Measurements from ENCODE around the gene SCRN2. TPM values are rescaled to one million over a fixed set of nuclear protein-coding genes. Genes with fewer than 3 reads are reported as not detected.
A peak's percentile ranks its signal among the peaks of the same experiment; 100 is the strongest.

SCRN2 gene
- total RNA-seq, 1 donor from 2014 or later, result 24.3 TPM

- intact Hi-C loops (cut with micrococcal nuclease), result loop anchor here (5.0 kb wide), 1 partner anchor 167 kb away; no protein-coding TSS in a partner anchor
These were observed 4.0 kb upstream of the SCRN2 start for GRCh38 chr17:47844814-47845715.

DNA sequence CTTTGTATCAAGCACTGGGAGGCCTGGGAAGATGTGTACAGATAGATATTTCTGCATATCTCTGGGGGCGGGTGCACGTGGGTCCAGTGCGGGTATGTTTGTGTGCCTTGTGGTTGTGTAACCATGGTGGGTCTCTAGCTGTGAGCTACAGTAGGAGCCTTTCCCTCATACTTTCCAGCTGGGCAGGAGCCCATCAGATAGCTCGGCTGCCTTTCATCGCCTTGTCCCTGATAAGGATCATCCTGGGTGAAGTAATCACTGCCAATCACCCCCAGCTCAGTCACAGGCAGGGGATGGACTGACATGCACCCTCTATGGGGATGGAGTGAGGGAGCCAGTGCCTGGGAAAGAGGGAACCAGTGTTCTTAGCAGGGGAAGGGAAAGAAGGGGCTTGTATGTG lies 3.2 kb upstream of the SCRN2 start:
- Mint-ChIP-seq H3K4me3 (no peak overlapping the region), H3K4me1 (peaks cover 31% of the 10 kb centered on the region), H3K27ac (no peak overlapping the region), H3K27me3 (peaks cover 42% of the 10 kb centered on the region), H3K36me3 (ENCODE audit: low read depth) (peaks cover 2% of the 10 kb centered on the region), H3K9me3 (no peaks in the 10 kb centered on the region)
- no peak for DNase-seq
- intact Hi-C loops (cut with micrococcal nuclease), result loop anchor here (5.0 kb wide), 1 partner anchor 168 kb away; no protein-coding TSS in a partner anchor

More at GRCh38 chr17:47844814-47845715, 4.0 kb upstream of the SCRN2 start:
- Mint-ChIP-seq H3K9me3 (no peaks in the 10 kb centered on the region), H3K4me1 (peaks cover 28% of the 10 kb centered on the region), H3K4me3 (no peak overlapping the region), H3K36me3 (ENCODE audit: low read depth) (peaks cover 2% of the 10 kb centered on the region), H3K27me3 (peaks cover 51% of the 10 kb centered on the region), H3K27ac (no peak overlapping the region)
- peak; percentile 57 for DNase-seq

GRCh38 chr17:47843391-47843730 lies 2.3 kb upstream of the SCRN2 start:
- Mint-ChIP-seq H3K27ac (no peak overlapping the region), H3K4me1 (peaks cover 31% of the 10 kb centered on the region), H3K27me3 (peaks cover 34% of the 10 kb centered on the region), H3K9me3 (no peaks in the 10 kb centered on the region), H3K4me3 (no peak overlapping the region), H3K36me3 (ENCODE audit: low read depth) (peaks cover 5% of the 10 kb centered on the region)
- DNase-seq, result no peak
- intact Hi-C loops (cut with micrococcal nuclease), result loop anchor here (5.0 kb wide), 1 partner anchor 169 kb away; no protein-coding TSS in a partner anchor

GRCh38 chr17:47841488-47842291 lies 617 bp upstream of the SCRN2 start:
- H3K27ac Mint-ChIP-seq, result peak overlapping the region; percentile 98
- H3K9me3 Mint-ChIP-seq, result no peaks in the 10 kb centered on the region
- no peak for DNase-seq
- H3K27me3 Mint-ChIP-seq, result peaks cover 25% of the 10 kb centered on the region
- H3K4me1 Mint-ChIP-seq, result peaks cover 28% of the 10 kb centered on the region
- H3K4me3 Mint-ChIP-seq, result peak overlapping the region; percentile 100
- intact Hi-C loops (cut with micrococcal nuclease), result loop anchor here (1.0 to 5.0 kb wide), 3 partner anchors 49 to 171 kb away; partner anchors contain the start of gene CDK5RAP3
- H3K36me3 Mint-ChIP-seq (ENCODE audit: low read depth), result peaks cover 7% of the 10 kb centered on the region

- Mint-ChIP-seq H3K4me1 (peaks cover 33% of the 10 kb centered on the region), H3K9me3 (no peaks in the 10 kb centered on the region), H3K27ac (peak overlapping the region; percentile 98), H3K27me3 (peaks cover 10% of the 10 kb centered on the region), H3K36me3 (ENCODE audit: low read depth) (peaks cover 10% of the 10 kb centered on the region), H3K4me3 (peak overlapping the region; percentile 100)
- no peak for DNase-seq
- intact Hi-C loops (cut with micrococcal nuclease), result loop anchor here (2.0 to 5.0 kb wide), 2 partner anchors 131 to 172 kb away; partner anchors contain the start of gene CDK5RAP3
These were observed 902 bp downstream of the SCRN2 start for GRCh38 chr17:47840001-47840741.

GRCh38 chr17:47839071-47839470 lies 2.0 kb downstream of the SCRN2 start:
- Mint-ChIP-seq H3K36me3 (ENCODE audit: low read depth) (peaks cover 10% of the 10 kb centered on the region), H3K9me3 (no peaks in the 10 kb centered on the region), H3K27ac (no peak overlapping the region), H3K4me3 (peak overlapping the region; percentile 7), H3K4me1 (peaks cover 43% of the 10 kb centered on the region), H3K27me3 (peaks cover under 1% of the 10 kb centered on the region)
- intact Hi-C loops (cut with micrococcal nuclease), result no loop called here
- DNase-seq, result no peak

GRCh38 chr17:47838636-47839035 lies 2.4 kb downstream of the SCRN2 start:
- intact Hi-C loops (cut with micrococcal nuclease), result no loop called here

DNA sequence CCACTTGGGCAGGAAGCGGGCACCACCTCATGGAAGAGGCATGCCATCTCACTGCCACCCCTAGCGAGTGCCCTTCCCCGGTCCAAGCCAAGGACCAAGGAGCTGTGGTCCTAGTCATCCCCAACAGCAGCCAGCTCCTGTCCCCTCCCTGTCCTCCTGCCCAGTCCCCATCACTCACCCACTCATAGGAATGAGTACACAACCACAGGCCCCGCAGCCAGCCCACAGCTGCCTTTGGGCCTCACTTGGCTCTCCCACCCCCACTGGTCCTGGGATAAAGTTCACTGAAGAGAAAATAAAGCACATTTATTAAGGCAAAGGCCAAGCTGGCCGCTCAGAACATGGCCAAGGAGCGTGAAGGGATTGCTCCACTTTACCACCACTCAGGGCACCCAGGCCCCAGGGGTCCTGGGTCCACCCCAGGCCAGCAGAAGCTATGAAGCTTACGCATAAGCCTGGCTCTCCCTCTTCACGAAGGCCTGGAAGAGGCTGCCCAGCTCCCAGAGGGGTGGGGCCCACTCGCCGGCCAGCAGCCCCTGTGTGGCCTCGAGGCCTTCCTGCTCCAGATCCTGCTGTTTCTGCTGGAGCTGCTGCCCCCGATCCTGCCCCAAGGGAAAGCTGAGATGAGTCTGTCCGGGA lies 3.6 kb downstream of the SCRN2 start:
- Mint-ChIP-seq H3K9me3 (no peaks in the 10 kb centered on the region), H3K27me3 (no peaks in the 10 kb centered on the region), H3K4me3 (no peak overlapping the region), H3K27ac (peak overlapping the region; percentile 15), H3K4me1 (peaks cover 42% of the 10 kb centered on the region), H3K36me3 (ENCODE audit: low read depth) (peaks cover 10% of the 10 kb centered on the region)
- no peak for DNase-seq
- intact Hi-C loops (cut with micrococcal nuclease), result no loop called here

More at GRCh38 chr17:47838636-47839035, 2.4 kb downstream of the SCRN2 start:
- H3K27ac Mint-ChIP-seq, result no peak overlapping the region
- no peaks in the 10 kb centered on the region for H3K27me3 Mint-ChIP-seq
- H3K4me1 Mint-ChIP-seq, result peaks cover 45% of the 10 kb centered on the region
- no peaks in the 10 kb centered on the region for H3K9me3 Mint-ChIP-seq
- H3K4me3 Mint-ChIP-seq, result peak overlapping the region; percentile 7
- H3K36me3 Mint-ChIP-seq (ENCODE audit: low read depth), result peaks cover 10% of the 10 kb centered on the region
- DNase-seq, result no peak

DNA sequence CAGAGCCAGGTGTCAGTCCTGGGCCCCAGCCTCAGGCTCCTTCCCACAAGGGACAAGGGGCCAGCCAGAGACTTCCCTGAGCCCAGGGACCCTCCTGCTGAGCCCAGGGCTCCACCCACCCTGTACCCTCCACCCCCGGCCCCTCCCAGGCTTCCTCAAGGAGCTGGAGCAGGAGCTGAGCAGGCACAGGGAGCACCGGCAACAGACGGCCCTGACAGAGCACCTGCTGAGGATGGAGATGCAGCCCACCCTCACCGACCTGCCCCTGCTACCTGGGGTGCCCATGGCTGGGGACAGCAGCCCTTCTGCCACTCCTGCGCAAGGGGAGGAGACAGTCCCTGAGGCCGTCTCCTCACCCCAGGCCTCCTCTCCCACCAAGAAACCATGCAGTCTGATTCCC lies 4.5 kb downstream of the SCRN2 start:
- H3K9me3 Mint-ChIP-seq, result no peaks in the 10 kb centered on the region
- intact Hi-C loops (cut with micrococcal nuclease), result no loop called here
- H3K4me3 Mint-ChIP-seq, result no peak overlapping the region
- H3K36me3 Mint-ChIP-seq (ENCODE audit: low read depth), result peaks cover 10% of the 10 kb centered on the region
- peaks cover 39% of the 10 kb centered on the region for H3K4me1 Mint-ChIP-seq
- H3K27me3 Mint-ChIP-seq, result no peaks in the 10 kb centered on the region
- H3K27ac Mint-ChIP-seq, result no peak overlapping the region
- DNase-seq, result no peak

DNA sequence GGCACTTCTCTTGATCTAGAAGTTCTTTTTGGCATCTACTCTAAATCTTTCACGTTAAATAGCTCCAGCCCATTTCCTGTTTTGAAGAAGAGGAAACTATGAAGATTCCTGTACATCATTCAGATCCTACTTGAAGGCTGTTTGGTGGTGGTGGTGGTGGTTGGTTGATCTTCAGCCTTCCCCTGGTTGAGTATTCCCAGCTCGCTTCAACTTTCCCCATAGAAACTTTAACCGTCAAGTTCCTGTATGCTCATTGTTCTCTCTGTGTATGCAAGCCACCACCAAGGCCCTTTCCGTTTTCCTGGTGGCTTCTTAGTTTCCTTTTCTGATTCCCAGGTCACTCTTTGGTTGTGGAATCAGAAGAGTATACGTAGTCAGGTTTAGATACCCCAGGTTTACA lies 6.3 kb downstream of the SCRN2 start:
- Mint-ChIP-seq H3K9me3 (no peaks in the 10 kb centered on the region), H3K36me3 (ENCODE audit: low read depth) (peaks cover 12% of the 10 kb centered on the region), H3K4me1 (peaks cover 36% of the 10 kb centered on the region), H3K4me3 (no peak overlapping the region), H3K27me3 (no peaks in the 10 kb centered on the region), H3K27ac (no peak overlapping the region)
- no peak for DNase-seq
- intact Hi-C loops (cut with micrococcal nuclease), result no loop called here

DNA sequence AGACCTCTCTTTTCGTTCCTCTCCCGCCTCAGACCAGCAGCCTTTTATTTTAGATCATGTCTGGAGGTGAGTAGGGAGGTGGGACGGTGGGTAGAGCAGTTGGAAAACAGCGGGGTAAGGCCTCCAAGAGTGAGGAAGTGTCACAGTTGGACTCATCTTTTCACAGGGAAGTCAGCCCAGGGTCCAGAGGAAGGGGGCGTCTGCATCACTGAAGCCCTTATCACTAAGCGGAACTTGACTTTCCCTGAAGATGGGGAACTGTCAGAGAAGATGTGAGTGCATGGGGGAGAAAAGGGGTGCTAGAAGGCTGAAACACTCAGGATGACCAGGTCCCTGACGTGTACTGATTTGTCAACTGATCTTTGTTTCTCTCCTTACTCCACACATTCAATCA lies 9.1 kb downstream of the SCRN2 start:
- Mint-ChIP-seq H3K9me3 (no peaks in the 10 kb centered on the region), H3K27me3 (no peaks in the 10 kb centered on the region), H3K27ac (peak overlapping the region; percentile 89), H3K36me3 (ENCODE audit: low read depth) (peaks cover 20% of the 10 kb centered on the region), H3K4me1 (peaks cover 38% of the 10 kb centered on the region), H3K4me3 (peak overlapping the region; percentile 94)
- intact Hi-C loops (cut with micrococcal nuclease), result loop anchor here (1.0 to 2.0 kb wide), 2 partner anchors 11 to 63 kb away; partner anchors contain the start of gene OSBPL7
- no peak for DNase-seq

DNA sequence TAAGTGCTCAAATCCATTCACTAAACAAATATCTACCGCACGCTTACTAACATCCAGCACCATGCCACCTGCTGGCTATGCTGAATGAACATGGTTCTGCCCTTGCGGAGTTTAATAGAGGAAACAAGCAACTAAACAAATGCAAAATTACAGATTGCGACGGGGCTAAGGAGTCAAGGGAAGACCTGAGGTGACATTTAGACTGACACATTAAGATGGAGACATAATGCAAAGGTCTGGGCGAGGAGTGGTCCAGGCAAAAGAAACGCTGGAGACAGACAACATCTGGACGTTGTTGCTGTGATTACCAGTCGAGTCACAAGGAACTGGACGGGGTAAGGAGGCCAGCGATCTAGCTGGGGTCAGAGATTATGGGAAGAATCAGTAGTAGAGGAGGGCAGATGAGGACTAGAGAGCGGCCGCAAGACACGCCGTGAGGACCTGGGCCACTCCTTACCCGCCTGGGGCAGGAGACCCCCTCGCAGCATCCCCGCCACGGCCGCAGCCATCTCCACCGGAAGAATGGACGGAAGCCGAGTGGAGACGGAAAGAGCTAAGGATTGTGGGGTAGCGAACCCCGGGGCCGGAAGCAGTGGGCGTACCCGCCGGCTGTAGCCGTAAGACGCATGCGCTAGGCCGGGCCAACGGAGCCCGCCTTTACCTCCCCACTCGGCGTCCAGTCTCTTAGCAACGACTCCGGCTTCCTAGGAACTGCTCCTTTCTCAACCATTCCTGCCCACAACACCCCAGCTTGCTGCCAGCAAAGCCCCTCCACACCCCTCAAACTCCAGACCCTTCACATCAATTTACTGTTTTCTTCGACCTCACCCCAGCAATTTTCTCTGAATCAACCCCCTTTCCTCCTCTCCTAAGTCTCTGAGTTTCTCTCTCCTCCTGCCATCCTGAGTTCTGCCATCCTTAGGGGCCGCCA lies 9.8 kb downstream of the SCRN2 start, which contains the start of the genes LRRC46 and MRPL10:
Gene LRRC46, plus strand, starts transcription at position 668 of the 931 bp plus-strand sequence. CDS start 320 bp downstream, outside the sequence.
Gene MRPL10, minus strand, starts transcription at position 539 of the 931 bp plus-strand sequence. Its CDS starts 30 bp downstream, at position 509.
- Mint-ChIP-seq H3K4me3 (peak within 1 kb of the TSS; percentile 94), H3K36me3 (ENCODE audit: low read depth) (peaks cover 26% of the 10 kb centered on the region), H3K9me3 (no peaks in the 10 kb centered on the region), H3K27ac (peak within 1 kb of the TSS; percentile 89), H3K4me1 (peaks cover 38% of the 10 kb centered on the region), H3K27me3 (no peaks in the 10 kb centered on the region)
- intact Hi-C loops (cut with micrococcal nuclease), result loop anchor here (1.0 to 2.0 kb wide), 2 partner anchors 10 to 64 kb away; partner anchors contain the start of gene OSBPL7
- peak; percentile 98 for DNase-seq
